Adipose tissue (tissue), 3 donors: ENCODE results near the gene CAPZB. TPM values are rescaled to one million over a fixed set of nuclear protein-coding genes. Genes with fewer than 3 reads are reported as not detected.

Source experiments
- H3K27ac ChIP-seq: one replicate; pipeline ENCODE4 v1.5.1; 2013; ENCODE audit warnings: low read depth, low read length
- WGBS, 3 donors: extraction: QIAGEN DNeasy Blood & Tissue Kit; methylation state at CpG; one replicate each; pipeline ENCODE4 v1.1.7; 2013; 5-methylcytosine and 5-hydroxymethylcytosine counted together
- polyA plus RNA-seq, 3 donors: library from polyadenylated mRNA; stranded (reverse); fragments of 200-250 nt; gene quantifications; one replicate each; pipeline ENCODE4 v1.2.3, GENCODE V29; 2013
- donor health status: healthy with polysubstance abuse.
- donor health status: Bipolar disorder and iron deficiency.
- donor health status: healthy.

CAPZB gene
- polyA plus RNA-seq, 3 donors = 69.7 to 265 (median 214) TPM

- WGBS, 3 donors = 67 to 84% (median 77%) methylated on average over 9 of the region's 9 CpGs
- H3K27ac ChIP-seq = no peak overlapping the region
These were observed 28.3 kb downstream of the CAPZB start for GRCh38 chr1:19456968-19457441.

DNA sequence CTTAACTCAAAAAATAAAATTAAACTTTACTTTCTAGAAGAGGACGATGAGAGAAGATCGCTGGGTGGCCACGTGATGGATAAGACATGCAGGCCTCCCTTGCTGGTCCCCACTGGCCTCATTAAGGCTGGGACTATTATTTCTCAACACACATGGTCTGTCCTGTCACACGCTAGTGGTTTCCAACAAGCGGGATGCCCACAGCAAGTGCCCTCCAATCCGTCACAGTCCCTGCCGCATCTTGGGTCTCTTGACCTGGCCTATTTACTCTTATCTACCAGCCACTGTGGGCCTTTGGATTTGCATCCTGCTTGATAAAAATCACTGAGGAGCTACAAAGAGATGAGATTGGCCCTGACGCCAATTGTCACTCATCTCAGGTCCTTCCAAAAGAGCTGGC, 30.0 kb downstream of the CAPZB start:
- 80 to 90% (median 84%) methylated on average over 8 of the region's 8 CpGs for WGBS, 3 donors
- H3K27ac ChIP-seq = no peak overlapping the region

- no peak overlapping the region for H3K27ac ChIP-seq
- WGBS, 3 donors = 30 to 63% (median 47%) methylated on average over 11 of the region's 11 CpGs
These were observed 30.8 kb downstream of the CAPZB start for GRCh38 chr1:19454265-19455146.

GRCh38 chr1:19453741-19454201, 31.6 kb downstream of the CAPZB start:
- WGBS, 3 donors = 35 to 53% (median 45%) methylated on average over 3 of the region's 3 CpGs
- no peak overlapping the region for H3K27ac ChIP-seq

GRCh38 chr1:19452221-19452663, 33.1 kb downstream of the CAPZB start:
- WGBS, 3 donors = 71 to 84% (median 73%) methylated on average over 12 of the region's 12 CpGs
- peak overlapping the region; percentile 48 for H3K27ac ChIP-seq

DNA sequence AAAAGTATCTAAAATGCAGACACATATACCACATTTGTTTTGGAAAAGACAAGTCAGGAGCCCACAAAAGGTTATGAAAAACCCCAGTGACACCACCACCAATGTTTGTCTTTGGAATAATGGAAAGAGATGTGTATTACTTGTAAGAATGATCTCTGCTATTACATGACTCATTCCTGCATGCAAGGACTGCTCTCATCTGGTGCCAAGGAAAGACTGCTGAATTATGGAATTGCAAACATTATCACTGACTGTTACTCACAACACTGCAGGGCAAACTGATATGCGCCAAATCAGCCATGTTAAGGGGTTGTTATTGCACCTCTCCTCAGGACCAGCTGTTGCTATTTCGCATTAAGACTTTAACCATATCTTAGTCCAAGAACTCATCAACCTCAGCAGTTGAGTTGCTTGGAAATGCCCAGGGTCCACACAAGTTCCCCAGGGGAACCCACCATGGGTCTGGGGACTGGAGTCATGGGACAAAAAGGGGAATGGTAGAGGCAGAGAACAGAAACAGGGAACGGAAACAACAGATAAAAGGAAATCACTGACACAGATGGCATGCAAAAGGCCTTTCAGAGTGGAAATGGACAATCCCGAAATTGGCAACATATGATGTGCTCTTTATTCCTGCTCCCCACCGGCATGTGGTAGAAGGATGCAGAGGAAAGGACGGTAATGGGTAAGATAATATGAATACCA, 34.4 kb downstream of the CAPZB start:
- H3K27ac ChIP-seq = no peak overlapping the region
- 50 to 66% (median 52%) methylated on average over 6 of the region's 6 CpGs for WGBS, 3 donors

GRCh38 chr1:19449454-19450228, 35.7 kb downstream of the CAPZB start:
- 80 to 92% (median 83%) methylated on average over 13 of the region's 13 CpGs for WGBS, 3 donors
- H3K27ac ChIP-seq = no peak overlapping the region

- peak overlapping the region; percentile 69 for H3K27ac ChIP-seq
- 37 to 74% (median 38%) methylated on average over 19 of the region's 19 CpGs for WGBS, 3 donors
These were observed 36.6 kb downstream of the CAPZB start for GRCh38 chr1:19448491-19449439.

DNA sequence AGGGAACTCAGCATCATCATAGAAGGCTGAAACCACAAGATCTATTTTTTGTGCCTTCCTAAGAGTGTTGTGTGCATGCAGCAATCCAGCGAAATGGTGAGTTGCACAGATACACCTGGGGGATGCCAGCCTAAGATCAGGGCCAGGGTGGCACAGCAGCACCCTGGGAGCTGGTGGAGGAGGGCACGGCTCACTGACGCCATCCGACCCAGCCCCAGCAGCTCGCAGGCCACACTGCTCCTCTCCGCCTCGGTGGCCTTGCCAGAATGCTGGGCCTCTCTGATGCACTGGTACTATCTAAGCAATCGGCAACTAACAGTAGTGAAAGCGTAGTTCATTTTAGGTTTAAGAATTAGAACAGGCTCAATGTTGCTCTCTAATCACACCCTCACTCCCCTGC, 37.8 kb downstream of the CAPZB start:
- H3K27ac ChIP-seq = no peak overlapping the region
- 73 to 80% (median 78%) methylated on average over 9 of the region's 9 CpGs for WGBS, 3 donors

DNA sequence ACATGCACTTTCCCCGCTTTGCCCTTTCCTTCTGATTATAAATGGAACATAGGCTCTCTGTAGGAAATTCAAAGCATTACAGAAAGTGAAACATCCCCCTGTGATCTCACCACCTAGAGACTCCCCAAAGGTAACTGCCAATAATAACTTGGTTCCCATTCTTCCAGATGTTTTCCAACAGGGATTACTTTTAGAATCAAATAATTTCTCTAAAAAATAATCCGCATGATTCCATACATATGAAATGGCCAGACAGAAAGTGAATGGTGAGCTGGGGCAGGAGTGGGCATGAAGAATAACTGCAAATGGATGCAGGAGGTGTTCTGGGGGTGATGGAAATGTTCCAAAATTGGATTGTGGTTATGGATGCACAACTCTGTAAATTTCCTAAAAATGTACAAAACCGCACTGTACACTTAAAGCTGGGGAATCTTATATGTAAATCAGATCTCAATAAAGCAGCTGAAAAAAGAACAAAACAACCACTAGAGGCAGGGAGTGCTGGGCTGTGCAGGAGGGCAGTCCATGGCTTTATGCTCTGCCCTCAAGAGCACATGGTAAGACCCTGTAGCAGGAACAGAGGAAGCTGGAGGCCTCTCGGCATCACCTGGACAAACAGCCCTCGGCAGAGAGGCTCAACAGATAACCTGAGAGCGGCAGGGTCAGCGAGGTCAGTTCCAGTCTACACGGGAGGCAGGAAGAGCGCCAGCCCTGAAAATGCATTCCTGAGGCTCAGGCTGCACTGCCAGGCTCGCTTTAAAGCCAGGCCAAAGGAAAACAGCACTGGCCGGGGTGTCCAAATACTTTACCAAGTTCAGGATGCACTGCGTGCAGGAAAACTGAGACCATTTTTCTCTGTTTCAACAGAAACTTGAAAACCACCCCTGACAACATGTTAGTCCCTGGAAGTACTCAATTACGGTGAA, 39.7 kb downstream of the CAPZB start:
- WGBS, 3 donors = 39 to 51% (median 51%) methylated on average over 13 of the region's 13 CpGs

DNA sequence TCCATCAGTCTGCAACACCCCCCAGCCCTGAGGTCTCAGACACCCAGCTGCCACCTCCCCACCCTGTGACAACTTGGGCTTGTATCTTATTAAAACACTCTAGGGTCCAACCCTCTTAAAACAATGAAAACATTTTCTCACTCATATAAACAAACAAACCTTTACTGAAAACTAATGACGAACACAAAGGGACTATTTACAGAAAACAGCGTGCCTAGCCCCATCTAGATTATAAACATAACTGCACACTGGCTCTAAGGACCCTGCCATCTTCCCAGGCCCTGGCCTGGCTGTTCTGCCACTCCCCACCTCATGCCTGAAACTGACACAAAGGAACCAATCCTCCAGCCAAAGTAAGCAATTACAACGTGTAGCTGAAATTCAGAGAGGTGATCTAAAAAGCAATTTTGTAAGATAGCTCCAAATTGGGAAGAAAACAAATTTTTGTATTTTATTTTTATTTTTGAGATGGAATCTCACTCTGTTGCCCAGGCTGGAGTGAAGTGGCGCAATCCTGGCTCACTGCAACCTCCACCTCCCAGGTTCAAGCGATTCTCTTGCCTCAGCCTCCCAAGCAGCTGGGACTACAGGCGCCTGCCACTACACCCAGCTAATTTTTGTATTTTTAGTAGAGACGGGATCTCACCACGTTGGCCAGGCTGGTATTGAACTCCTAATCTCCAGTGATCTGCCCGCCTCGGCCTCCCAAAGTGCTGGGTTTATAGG, 40.9 kb downstream of the CAPZB start:
- 74 to 79% (median 77%) methylated on average over 10 of the region's 10 CpGs for WGBS, 3 donors
- H3K27ac ChIP-seq = no peak overlapping the region

More for the DNA sequence above, 39.7 kb downstream of the CAPZB start:
- no peak overlapping the region for H3K27ac ChIP-seq

GRCh38 chr1:19443326-19443725, 42.0 kb downstream of the CAPZB start:
- 73 to 91% (median 79%) methylated on average over 4 of the region's 4 CpGs for WGBS, 3 donors

DNA sequence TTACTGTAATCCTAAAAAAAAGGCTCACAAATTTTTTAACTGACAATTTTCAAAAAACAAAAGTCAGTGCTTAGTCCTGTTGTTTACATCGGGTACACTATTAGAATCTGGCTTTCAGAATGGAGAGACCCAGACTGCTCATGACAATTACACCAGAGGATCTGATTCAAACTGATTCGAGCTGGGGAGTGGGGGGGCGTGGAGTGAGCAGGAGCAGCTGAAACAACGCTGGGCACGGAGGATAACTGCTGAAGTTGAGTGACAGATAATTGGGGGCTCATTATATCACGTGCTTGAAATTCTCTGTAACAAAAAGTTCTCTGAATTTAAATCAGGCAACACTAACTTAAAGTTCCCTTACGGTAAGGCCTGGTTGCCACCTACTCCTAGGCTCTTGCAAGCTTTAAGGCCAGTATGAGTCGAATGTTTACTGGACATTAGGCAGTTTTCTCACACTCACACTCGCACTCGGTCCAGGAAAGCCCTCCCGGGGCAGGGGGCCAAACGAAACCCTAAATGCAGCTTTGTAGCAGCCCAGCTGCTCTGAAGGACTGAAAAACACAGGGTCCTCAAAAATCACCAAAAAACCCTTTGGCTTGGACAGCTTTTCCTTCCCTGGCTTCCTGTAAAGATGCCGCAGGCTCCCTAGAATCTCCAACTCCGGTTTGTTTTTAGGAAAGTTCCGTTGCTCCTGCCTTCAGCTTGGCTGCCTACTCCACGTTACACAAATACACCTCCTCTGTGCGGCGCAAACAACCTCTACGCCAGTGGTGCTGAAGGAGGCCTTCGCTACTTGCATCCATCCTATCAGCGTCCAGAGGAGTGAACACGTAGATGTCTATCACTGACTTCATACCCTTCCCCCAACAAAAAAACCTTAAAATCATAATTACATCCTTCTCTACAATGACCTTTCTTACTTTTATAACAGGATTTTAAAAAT, 42.9 kb downstream of the CAPZB start:
- no peak overlapping the region for H3K27ac ChIP-seq
- 70 to 78% (median 71%) methylated on average over 22 of the region's 22 CpGs for WGBS, 3 donors

More at GRCh38 chr1:19443326-19443725, 42.0 kb downstream of the CAPZB start:
- H3K27ac ChIP-seq = no peak overlapping the region

DNA sequence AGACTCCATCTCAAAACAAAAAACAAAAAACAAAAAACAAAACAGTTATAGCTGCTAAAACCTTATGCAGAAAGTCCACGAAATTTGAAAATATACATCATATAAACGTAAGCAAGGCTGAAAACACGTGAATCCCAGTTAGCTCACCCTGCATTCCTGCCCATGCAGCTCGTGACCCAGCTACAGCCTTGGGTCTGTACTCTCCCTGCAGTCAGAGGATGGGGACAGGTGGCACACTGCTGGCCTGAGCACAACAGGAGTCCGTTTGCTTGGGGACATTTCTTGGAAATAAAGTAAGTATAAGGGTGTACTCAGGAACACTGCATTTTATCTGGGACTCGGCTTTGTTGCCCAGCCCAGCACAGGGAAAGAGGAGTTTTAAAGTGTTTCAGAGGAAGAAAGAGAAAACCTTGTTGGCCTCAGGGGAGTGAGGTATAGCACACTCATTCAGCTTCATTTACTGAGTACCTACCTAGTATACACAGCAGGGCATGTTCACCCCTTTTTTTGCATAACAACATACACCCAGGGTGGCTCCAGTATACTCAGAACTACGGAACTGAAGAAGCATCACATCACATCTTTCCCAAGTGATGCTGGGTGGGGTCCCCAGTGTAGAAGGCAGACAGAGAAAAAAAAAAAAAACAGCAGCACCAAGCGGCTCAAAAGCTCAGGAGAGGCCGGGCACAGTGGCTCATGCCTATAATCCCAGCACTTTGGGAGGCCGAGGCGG, 44.1 kb downstream of the CAPZB start:
- no peak overlapping the region for H3K27ac ChIP-seq
- WGBS, 3 donors = 85 to 93% (median 86%) methylated on average over 11 of the region's 11 CpGs
